Activated CD4-positive, alpha-beta T cell treated with anti-CD3 and anti-CD28 coated beads for 36 hours (primary cell): ENCODE data around the gene CAPRIN2. TPM values are rescaled to one million over a fixed set of nuclear protein-coding genes. Genes with fewer than 3 reads are reported as not detected.

Source experiments
- ATAC-seq: fragments of 200-7000 bp; cut with Tn5 transposase; one replicate; pipeline ENCODE4 v1.10.0; 2021; ENCODE audit warnings: mild to moderate bottlenecking, moderate library complexity
- CTCF ChIA-PET: fragments of 350-600 bp; sonication (Branson Sonifier 250); formaldehyde crosslinking; loops from one replicate; lab custom pipeline; 2021; ENCODE audit warnings: antibody characterized with exemption; lab: Charles Lee
- POLR2A ChIA-PET: fragments of 350-600 bp; sonication (Branson Sonifier 250); formaldehyde crosslinking; loops from one replicate; lab custom pipeline; 2021; ENCODE audit warnings: antibody characterized with exemption, inconsistent platforms; lab: Charles Lee
- DNase-seq: peaks from one replicate; pipeline ENCODE4 v3.0.0-alpha.2; 2020
- H3K27ac Mint-ChIP-seq: one replicate; pipeline ENCODE4 v1.8.0; 2021; ENCODE audit warnings: mixed read lengths
- H3K27me3 Mint-ChIP-seq: one replicate; pipeline ENCODE4 v1.8.0; 2021; ENCODE audit warnings: mixed read lengths
- H3K36me3 Mint-ChIP-seq: one replicate; pipeline ENCODE4 v1.8.0; 2021; ENCODE audit warnings: low read depth, mixed read lengths
- H3K4me1 Mint-ChIP-seq: one replicate; pipeline ENCODE4 v1.8.0; 2021; ENCODE audit warnings: mixed read lengths
- H3K4me3 Mint-ChIP-seq: one replicate; pipeline ENCODE4 v1.8.0; 2021; ENCODE audit warnings: mild to moderate bottlenecking, moderate library complexity, mixed read lengths
- H3K9me3 Mint-ChIP-seq: one replicate; pipeline ENCODE4 v1.8.0; 2021; ENCODE audit warnings: low read depth, mixed read lengths
- intact Hi-C, 2 experiments: fragments of 100-400 bp; cut with DNase I in 1 of 2; cut with micrococcal nuclease in 1 of 2; formaldehyde crosslinking; loops; one replicate each; pipeline versions ENCODE4 v1.14.2 to v1.15.1; 2022 to 2024; cut with DNase I, micrococcal nuclease
- total RNA-seq, 2 experiments: library from RNA; stranded (reverse); gene quantifications; one replicate each; pipeline ENCODE4 v1.2.3, GENCODE V29; 2021

The CAPRIN2 gene
- 10 to 100 TPM; 10.0 to 19.8 TPM for total RNA-seq

- Mint-ChIP-seq H3K36me3 (no peaks in the 10 kb centered on the region), H3K4me3 (peak within 1 kb of the TSS; percentile 86), H3K27me3 (no peaks in the 10 kb centered on the region), H3K9me3 (no peaks in the 10 kb centered on the region), H3K27ac (peak within 1 kb of the TSS; percentile 78), H3K4me1 (peaks cover 36% of the 10 kb centered on the region)
- ChIA-PET CTCF (interaction anchor here (2.6 kb wide), 1 partner anchor 52 kb away, joined by 17 read pairs; no protein-coding TSS in a partner anchor), POLR2A (interaction anchor here (0.6 to 1.4 kb wide), 2 partner anchors 31 to 59 kb away, joined by 3 to 8 read pairs; partner anchors contain the start of gene IPO8)
- ATAC-seq (peak; percentile 94), DNase-seq (peak; percentile 96)
- intact Hi-C loops, result loop anchor here (1.0 to 10.0 kb wide), 10 partner anchors 40 to 1922 kb away; partner anchors contain the start of genes IPO8 (in 2 of the 2), SINHCAF (in 2 of the 2), DDX11 (in 1 of the 2) and DNM1L (in 1 of the 2)
Measured at GRCh38 chr12:30754750-30755394, at the start of gene CAPRIN2. CAPRIN2 (minus strand) TSS chr12:30754951; CDS start chr12:30753520, 1,431 bp downstream.

- Mint-ChIP-seq H3K9me3 (no peaks in the 10 kb centered on the region), H3K4me1 (peaks cover 17% of the 10 kb centered on the region), H3K27ac (no peak overlapping the region), H3K27me3 (peaks cover 31% of the 10 kb centered on the region), H3K36me3 (no peaks in the 10 kb centered on the region), H3K4me3 (no peak overlapping the region)
- POLR2A ChIA-PET, result no interaction called here
- CTCF ChIA-PET, result no interaction called here
- ATAC-seq, result no peak
- intact Hi-C loops, result no loop called here
- DNase-seq, result no peak
Measured at GRCh38 chr12:30797689-30798088, 42.9 kb upstream of the CAPRIN2 start.

GRCh38 chr12:30796891-30797371 lies 42.2 kb upstream of the CAPRIN2 start:
- H3K4me1 Mint-ChIP-seq, result peaks cover 17% of the 10 kb centered on the region
- H3K9me3 Mint-ChIP-seq, result no peaks in the 10 kb centered on the region
- ChIA-PET POLR2A (interaction anchor here (0.7 kb wide), 1 partner anchor 1476 kb away, joined by 3 read pairs; no protein-coding TSS in a partner anchor), CTCF (interaction anchor here (1.2 kb wide), 1 partner anchor 10 kb away, joined by 3 read pairs; no protein-coding TSS in a partner anchor)
- intact Hi-C loops, result no loop called here
- peaks cover 33% of the 10 kb centered on the region for H3K27me3 Mint-ChIP-seq
- DNase-seq (no peak), ATAC-seq (no peak)
- no peak overlapping the region for H3K27ac Mint-ChIP-seq
- H3K4me3 Mint-ChIP-seq, result peak overlapping the region; percentile 51
- no peaks in the 10 kb centered on the region for H3K36me3 Mint-ChIP-seq

- Mint-ChIP-seq H3K4me3 (peak overlapping the region; percentile 65), H3K27ac (no peak overlapping the region), H3K4me1 (peaks cover 17% of the 10 kb centered on the region), H3K36me3 (no peaks in the 10 kb centered on the region), H3K9me3 (no peaks in the 10 kb centered on the region), H3K27me3 (peaks cover 33% of the 10 kb centered on the region)
- no peak for ATAC-seq
- CTCF ChIA-PET, result interaction anchor here (1.0 to 1.2 kb wide), 3 partner anchors 9 to 43 kb away, joined by 3 to 6 read pairs (median 4); no protein-coding TSS in a partner anchor
- intact Hi-C loops, result no loop called here
- DNase-seq, result peak; percentile 31
- POLR2A ChIA-PET, result interaction anchor here (0.6 to 0.7 kb wide), 2 partner anchors 110 to 1475 kb away, joined by 3 to 6 read pairs; no protein-coding TSS in a partner anchor
Measured at GRCh38 chr12:30796313-30796780, 41.6 kb upstream of the CAPRIN2 start.

- intact Hi-C loops, result loop anchor here (1.0 to 2.0 kb wide), 2 partner anchors 40 to 41 kb away; partner anchors contain the start of gene CAPRIN2 (in 1 of the 2)
- Mint-ChIP-seq H3K36me3 (no peaks in the 10 kb centered on the region), H3K27ac (peak overlapping the region; percentile 0), H3K4me1 (peaks cover 17% of the 10 kb centered on the region), H3K27me3 (peaks cover 33% of the 10 kb centered on the region), H3K4me3 (peak overlapping the region; percentile 65), H3K9me3 (no peaks in the 10 kb centered on the region)
- POLR2A ChIA-PET, result interaction anchor here (0.6 kb wide), 1 partner anchor 110 kb away, joined by 6 read pairs; no protein-coding TSS in a partner anchor
- DNase-seq (peak; percentile 81), ATAC-seq (peak; percentile 82)
- CTCF ChIA-PET, result interaction anchor here (1.0 to 1.2 kb wide), 3 partner anchors 10 to 42 kb away, joined by 3 to 6 read pairs (median 4); no protein-coding TSS in a partner anchor
Measured at GRCh38 chr12:30795410-30796312, 40.9 kb upstream of the CAPRIN2 start.

- POLR2A ChIA-PET, result no interaction called here
- Mint-ChIP-seq H3K9me3 (no peaks in the 10 kb centered on the region), H3K4me3 (peak overlapping the region; percentile 65), H3K27ac (peak overlapping the region; percentile 0), H3K27me3 (peaks cover 28% of the 10 kb centered on the region), H3K4me1 (peaks cover 17% of the 10 kb centered on the region), H3K36me3 (no peaks in the 10 kb centered on the region)
- CTCF ChIA-PET, result no interaction called here
- intact Hi-C loops, result loop anchor here (1.0 to 2.0 kb wide), 2 partner anchors 39 to 40 kb away; partner anchors contain the start of gene CAPRIN2 (in 1 of the 2)
- ATAC-seq (peak; percentile 68), DNase-seq (peak; percentile 42)
Measured at GRCh38 chr12:30794591-30795409, 40.0 kb upstream of the CAPRIN2 start.

- ChIA-PET POLR2A (no interaction called here), CTCF (no interaction called here)
- Mint-ChIP-seq H3K27me3 (peaks cover 26% of the 10 kb centered on the region), H3K4me3 (no peak overlapping the region), H3K9me3 (no peaks in the 10 kb centered on the region), H3K4me1 (peaks cover 17% of the 10 kb centered on the region), H3K36me3 (no peaks in the 10 kb centered on the region), H3K27ac (no peak overlapping the region)
- DNase-seq, result no peak
- ATAC-seq, result no peak
- intact Hi-C loops, result loop anchor here in 1 of 2 experiments (2.0 kb wide), 1 partner anchor 39 kb away; the partner anchor contains the start of gene CAPRIN2
Measured at GRCh38 chr12:30794020-30794419, 39.3 kb upstream of the CAPRIN2 start.

GRCh38 chr12:30792648-30793499 lies 38.1 kb upstream of the CAPRIN2 start:
- H3K4me3 Mint-ChIP-seq, result no peak overlapping the region
- H3K36me3 Mint-ChIP-seq, result no peaks in the 10 kb centered on the region
- H3K4me1 Mint-ChIP-seq, result peaks cover 17% of the 10 kb centered on the region
- intact Hi-C loops, result no loop called here
- H3K27ac Mint-ChIP-seq, result no peak overlapping the region
- no peaks in the 10 kb centered on the region for H3K9me3 Mint-ChIP-seq
- ChIA-PET CTCF (interaction anchor here (0.6 to 1.2 kb wide), 3 partner anchors 28 to 82 kb away, joined by 3 to 4 read pairs (median 3); no protein-coding TSS in a partner anchor), POLR2A (no interaction called here)
- DNase-seq (no peak), ATAC-seq (no peak)
- H3K27me3 Mint-ChIP-seq, result peaks cover 23% of the 10 kb centered on the region

- intact Hi-C loops, result no loop called here
- ChIA-PET CTCF (interaction anchor here (0.6 to 1.3 kb wide), 4 partner anchors 27 to 82 kb away, joined by 3 to 6 read pairs (median 4); no protein-coding TSS in a partner anchor), POLR2A (no interaction called here)
Measured at GRCh38 chr12:30792085-30792484, 37.3 kb upstream of the CAPRIN2 start.

More at GRCh38 chr12:30792085-30792484, 37.3 kb upstream of the CAPRIN2 start:
- no peak for DNase-seq
- no peak overlapping the region for H3K27ac Mint-ChIP-seq
- peaks cover 16% of the 10 kb centered on the region for H3K4me1 Mint-ChIP-seq
- no peak overlapping the region for H3K4me3 Mint-ChIP-seq
- no peak for ATAC-seq
- H3K36me3 Mint-ChIP-seq, result no peaks in the 10 kb centered on the region
- peaks cover 18% of the 10 kb centered on the region for H3K27me3 Mint-ChIP-seq
- H3K9me3 Mint-ChIP-seq, result no peaks in the 10 kb centered on the region
